Eye (tissue), 1 donor: ENCODE measurements around the gene ABTB2.

Experiments used
- DNase-seq: peaks from one replicate; pipeline ENCODE4 v3.0.0-alpha.2; 2015

The ABTB2 gene

GRCh38 chr11:34161812-34162492, 195.9 kb downstream of the ABTB2 start:
- DNase-seq, result no peak

- no peak for DNase-seq
Measured at GRCh38 chr11:34161361-34161760, 196.4 kb downstream of the ABTB2 start.

- DNase-seq, result no peak
Measured at GRCh38 chr11:34160791-34161190, 197.0 kb downstream of the ABTB2 start.

- DNase-seq, result no peak
Measured at GRCh38 chr11:34160049-34160721, 197.6 kb downstream of the ABTB2 start.

- no peak for DNase-seq
Measured at GRCh38 chr11:34158661-34159060, 199.1 kb downstream of the ABTB2 start.

GRCh38 chr11:34157163-34157562, 200.6 kb downstream of the ABTB2 start:
- no peak for DNase-seq

GRCh38 chr11:34155757-34156062, 202.1 kb downstream of the ABTB2 start:
- DNase-seq, result no peak

GRCh38 chr11:34155057-34155756, 202.6 kb downstream of the ABTB2 start:
- no peak for DNase-seq

- DNase-seq, result no peak
Measured at GRCh38 chr11:34154059-34154875, 203.5 kb downstream of the ABTB2 start.

GRCh38 chr11:34151916-34152845, 205.6 kb downstream of the ABTB2 start:
- no peak for DNase-seq

GRCh38 chr11:34151166-34151565, 206.6 kb downstream of the ABTB2 start:
- no peak for DNase-seq

GRCh38 chr11:34150494-34151151, 207.2 kb downstream of the ABTB2 start:
- DNase-seq, result no peak

- DNase-seq, result peak; percentile 41
Measured at GRCh38 chr11:34149786-34150185, 208.0 kb downstream of the ABTB2 start.

- DNase-seq, result peak; percentile 64
Measured at GRCh38 chr11:34149274-34149673, 208.5 kb downstream of the ABTB2 start.

GRCh38 chr11:34148504-34149165, 209.2 kb downstream of the ABTB2 start:
- peak; percentile 89 for DNase-seq

GRCh38 chr11:34147581-34147980, 210.2 kb downstream of the ABTB2 start:
- no peak for DNase-seq

GRCh38 chr11:34146866-34147265, 210.9 kb downstream of the ABTB2 start:
- DNase-seq, result no peak

GRCh38 chr11:34146411-34146810, 211.4 kb downstream of the ABTB2 start:
- DNase-seq, result no peak

GRCh38 chr11:34145847-34146381, 211.9 kb downstream of the ABTB2 start:
- no peak for DNase-seq

- DNase-seq, result no peak
Measured at GRCh38 chr11:34145073-34145472, 212.7 kb downstream of the ABTB2 start.

- DNase-seq, result no peak
Measured at GRCh38 chr11:34143048-34143447, 214.8 kb downstream of the ABTB2 start.
